Right hindlimb (tissue), 1 donor: ENCODE results near the gene ZNF865.

Experiments used
- DNase-seq: peaks from one replicate; pipeline ENCODE4 v3.0.0-alpha.2; 2018

Gene ZNF865

GRCh38 chr19:55588738-55589137 lies 16.7 kb upstream of the ZNF865 start:
- DNase-seq: no peak

DNA sequence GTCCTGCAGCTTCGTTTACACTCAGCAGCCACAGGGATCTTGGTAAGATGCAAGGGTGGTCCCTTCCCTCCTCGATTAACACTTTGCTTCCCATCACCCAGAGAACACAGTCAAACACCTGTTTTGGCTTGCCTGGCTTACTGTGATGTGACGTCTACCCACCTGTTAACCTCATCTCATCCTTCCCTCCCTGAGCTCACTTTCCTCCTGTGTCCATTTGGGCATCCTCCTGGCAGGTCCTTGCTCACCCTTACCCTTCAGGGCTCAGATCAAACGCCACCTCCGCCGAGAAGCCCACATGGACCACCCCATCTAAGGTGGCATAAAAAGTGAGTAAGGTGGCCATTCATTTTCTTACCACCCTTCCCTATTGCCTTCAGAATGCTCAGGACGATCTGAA lies 15.3 kb upstream of the ZNF865 start:
- peak; percentile 9 for DNase-seq

DNA sequence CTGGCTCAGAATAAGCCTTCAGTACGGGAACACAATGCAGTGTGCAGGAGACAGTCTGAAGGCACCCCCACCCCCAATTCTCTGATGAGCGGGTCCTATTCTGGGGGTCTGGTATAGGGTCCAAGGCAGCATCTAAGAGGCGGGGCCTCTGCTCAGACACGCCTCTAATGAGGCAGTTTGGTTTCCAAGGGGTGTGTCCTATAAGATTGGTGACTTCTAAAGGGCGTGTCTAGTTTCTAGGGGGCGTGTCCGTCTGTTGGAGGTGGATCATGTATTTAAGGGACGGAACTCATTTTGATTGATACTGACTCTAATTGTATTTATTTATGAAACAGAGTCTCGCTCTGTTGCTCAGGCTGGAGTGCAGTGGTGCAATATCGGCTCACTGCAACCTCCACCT lies 14.8 kb upstream of the ZNF865 start:
- DNase-seq: peak; percentile 20

GRCh38 chr19:55591555-55591954 lies 13.9 kb upstream of the ZNF865 start:
- peak; percentile 8 for DNase-seq

DNA sequence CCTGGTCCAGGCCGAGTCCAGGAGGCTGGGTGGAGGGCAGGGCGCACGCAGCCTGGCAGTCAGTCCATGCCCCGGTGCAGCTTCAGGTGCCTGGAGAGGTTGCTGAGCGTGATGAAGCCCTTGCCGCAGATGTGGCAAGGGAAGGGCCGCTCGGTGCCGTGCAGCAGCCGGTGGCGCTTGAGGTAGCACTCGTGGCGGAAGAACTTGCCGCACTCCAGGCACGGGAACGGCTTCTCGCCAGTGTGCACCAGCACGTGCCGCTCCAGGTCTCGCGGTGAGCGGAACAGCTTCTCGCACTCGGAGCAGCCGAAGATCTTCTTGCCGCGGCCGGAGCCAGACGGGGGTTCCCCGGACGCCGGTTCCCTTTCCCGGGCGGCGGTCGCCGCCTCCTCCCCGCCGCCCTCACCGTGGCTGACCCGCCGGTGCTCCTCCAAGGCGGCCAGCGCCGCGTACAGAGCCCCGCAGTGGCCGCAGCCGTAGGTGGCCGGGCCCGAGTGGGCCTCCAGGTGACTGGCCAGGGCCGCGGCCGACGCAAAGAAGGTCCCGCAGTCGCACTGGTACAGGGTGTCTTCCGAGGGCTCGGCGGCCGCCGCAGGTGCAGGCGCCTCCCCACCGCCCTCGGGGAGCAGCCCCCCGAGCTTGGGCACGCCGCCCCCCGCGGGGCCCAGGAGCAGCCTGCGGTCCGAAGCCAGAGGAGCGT lies 12.9 kb upstream of the ZNF865 start:
- DNase-seq: no peak

- peak; percentile 14 for DNase-seq
Observed at GRCh38 chr19:55593096-55593772, 12.2 kb upstream of the ZNF865 start.

- DNase-seq: no peak
Observed at GRCh38 chr19:55594996-55595545, 10.4 kb upstream of the ZNF865 start.

DNA sequence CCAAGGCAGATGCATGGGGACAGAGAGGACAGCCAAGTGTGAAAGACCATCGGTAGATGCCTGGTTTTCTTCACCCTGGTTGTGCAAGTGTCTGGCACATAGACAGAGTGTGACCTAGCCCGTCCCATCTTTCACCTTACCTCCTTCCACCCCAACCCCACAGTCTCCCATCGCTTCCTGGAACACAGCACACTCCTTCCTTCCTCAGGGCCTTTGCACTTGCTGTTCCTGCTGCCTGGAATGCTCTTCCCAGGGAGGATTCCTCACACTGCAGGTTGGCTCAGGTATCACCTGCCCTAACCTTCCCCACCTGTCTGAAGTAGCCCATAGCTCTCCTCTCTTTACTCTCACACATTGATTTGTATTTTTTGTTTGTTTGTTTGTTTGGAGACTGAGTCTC lies 9.1 kb upstream of the ZNF865 start:
- DNase-seq: no peak

GRCh38 chr19:55597501-55597921 lies 7.9 kb upstream of the ZNF865 start:
- DNase-seq: no peak

DNA sequence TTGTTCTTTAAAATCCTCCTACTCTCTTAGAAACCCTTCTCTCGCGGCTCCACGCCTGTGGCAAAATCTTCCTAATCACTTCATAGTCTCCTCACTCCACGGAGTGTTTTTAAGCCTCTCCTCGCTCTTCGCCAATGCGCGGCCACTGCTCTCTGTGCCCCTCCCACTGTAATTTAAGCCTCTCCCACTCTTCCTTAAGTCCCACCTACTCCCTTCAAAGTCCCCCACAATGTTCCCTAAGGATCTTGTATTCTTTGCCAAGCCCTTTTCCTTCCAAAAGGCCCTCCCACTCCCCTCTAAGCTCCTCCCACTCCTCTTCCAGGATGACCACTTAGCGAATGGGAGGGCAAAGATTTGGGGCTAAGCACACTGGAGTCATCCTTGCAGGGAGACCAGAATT lies 7.4 kb upstream of the ZNF865 start:
- no peak for DNase-seq

DNA sequence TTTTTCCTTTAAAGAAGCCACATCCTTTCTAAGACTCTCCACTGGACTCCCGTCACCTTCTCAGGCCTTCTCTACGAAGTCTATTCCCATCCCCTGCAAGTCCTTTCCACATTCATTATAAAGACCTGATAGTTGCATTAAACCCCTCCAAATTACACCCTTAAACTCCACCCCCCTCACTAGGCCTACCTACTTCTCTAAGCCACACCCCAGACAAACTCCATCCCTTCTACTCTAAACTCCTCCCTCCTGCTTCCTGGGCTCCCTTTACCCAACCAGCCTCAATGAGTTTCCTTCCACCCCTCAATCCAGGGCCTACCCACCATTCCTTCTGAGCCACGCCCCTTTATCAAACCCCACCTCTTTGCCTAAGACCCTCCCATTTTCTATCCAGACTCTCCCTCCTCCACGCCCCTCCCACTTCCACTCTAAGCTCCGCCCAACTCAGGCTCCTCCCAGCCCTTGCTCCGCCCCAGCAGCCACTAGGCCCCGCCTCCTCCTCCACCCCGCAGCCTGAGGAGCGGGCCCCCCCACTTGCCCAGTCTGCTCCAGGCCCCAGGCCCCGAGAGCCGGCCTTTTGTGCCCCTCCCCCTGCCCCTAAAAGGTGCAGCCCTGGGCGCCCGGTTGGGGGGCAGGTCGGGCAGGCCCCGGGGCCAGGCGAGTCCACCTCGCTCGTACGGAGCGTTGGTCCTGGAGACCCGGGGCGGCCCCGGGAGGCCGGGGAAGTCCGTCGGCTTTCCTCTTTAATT lies 6.6 kb upstream of the ZNF865 start:
- DNase-seq: peak; percentile 95

- DNase-seq: peak; percentile 100
Observed at GRCh38 chr19:55599468-55599841, 6.0 kb upstream of the ZNF865 start, which contains the start of gene FIZ1. Gene FIZ1, minus strand, starts transcription at chr19:55599517. Its CDS starts 1,652 bp downstream, at chr19:55597865.

DNA sequence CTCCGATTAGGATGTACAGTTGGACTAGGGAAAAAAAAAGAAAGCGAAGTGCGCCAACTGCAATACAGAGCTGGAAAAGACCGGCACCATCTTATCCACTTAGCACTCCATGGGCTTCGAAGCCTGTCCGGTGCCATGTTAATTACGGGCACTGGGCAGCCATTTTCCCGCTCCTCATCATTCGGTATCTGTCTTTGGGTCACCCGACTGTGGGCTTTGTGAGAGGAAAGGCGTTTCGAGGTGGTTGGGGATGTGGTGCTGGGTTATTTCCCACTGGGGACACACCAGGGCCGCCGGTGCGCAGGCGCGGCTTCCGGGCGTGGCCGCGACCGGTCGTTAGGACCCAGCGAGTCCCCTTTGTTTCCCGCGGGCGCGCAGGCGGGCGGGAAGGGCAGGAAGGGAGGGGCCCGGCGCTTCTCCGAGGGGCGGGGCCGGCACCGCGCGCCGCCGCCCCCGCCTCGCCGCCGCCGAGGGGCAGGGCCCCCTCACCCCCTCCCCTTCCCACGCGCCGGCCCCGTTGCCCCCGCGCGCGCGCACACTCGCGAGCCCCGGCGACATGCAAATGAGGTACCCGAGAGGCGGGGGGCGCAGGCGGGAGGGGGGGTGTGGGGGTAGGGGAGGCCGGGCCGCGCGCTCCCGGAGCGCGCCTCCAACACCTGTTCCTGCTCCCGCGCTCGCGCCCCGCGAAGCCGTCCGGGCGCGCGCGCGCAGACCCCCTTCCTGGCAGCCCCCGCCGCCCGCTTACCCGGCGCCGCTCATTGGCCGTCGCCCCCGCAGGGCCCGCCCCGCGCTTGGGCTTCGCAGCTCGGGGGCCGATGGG lies 5.4 kb upstream of the ZNF865 start, which contains the start of gene ZNF524:
ZNF524 (plus strand) TSS at position 447 of the 820 bp plus-strand sequence. CDS start 1,825 bp downstream, outside the sequence.
- peak; percentile 94 for DNase-seq

DNA sequence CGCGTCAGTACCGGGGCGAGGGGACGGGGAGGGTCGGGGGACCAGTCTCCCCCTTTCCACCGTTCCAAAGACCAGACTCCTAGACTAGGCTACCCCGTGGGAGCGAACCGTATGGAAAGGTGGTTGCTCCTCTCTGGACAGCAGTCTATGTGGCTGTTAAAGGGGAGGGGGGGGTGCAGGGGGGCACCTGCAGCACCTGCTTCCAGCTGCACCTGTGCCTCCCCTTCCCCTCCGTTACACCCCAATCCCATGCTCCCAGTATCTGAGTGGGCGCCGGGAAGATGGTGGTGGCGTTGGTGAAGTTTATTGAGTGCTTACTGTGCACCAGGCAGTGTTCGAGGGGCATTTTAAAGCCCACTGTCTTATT lies 4.8 kb upstream of the ZNF865 start:
- DNase-seq: no peak

DNA sequence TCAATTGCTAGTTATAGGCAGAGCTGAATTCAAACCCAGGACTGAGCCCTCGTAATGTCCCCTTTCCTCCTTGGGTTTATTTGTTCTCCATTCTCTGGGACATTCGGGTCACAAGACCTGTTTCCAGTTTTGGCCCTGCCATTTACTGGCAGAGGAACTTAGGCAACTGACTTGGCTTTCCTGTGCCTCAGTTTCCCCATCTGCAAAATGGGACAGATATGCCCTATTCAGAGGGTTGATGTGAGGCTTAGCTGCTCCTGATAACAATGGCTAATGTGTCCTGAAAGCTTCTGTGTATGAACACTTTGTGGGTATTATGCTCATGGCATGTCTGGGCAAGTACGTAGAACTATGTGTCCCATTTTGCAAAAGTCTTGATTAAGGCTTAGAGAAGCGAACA lies 4.4 kb upstream of the ZNF865 start:
- no peak for DNase-seq

- no peak for DNase-seq
Observed at GRCh38 chr19:55602104-55603001, 3.1 kb upstream of the ZNF865 start.

DNA sequence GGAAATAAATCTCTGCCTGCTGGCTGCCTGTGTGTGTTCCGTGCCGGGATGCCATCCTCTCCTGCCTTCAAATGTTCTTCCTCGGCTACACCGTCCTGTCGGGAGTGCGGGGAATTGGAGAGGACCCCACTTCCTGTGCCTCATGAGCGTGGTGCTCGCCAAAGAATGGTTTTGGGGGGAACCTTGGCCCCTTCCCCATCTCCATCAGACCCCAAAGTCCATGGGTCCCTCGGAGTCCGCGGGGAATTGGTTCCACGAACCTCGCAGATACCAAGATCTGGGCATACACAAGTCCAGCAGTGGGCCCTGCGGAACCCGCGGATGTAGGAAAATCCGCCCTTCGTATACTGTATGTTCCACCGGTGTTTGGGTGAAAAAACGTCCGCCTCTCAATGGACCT lies 2.3 kb upstream of the ZNF865 start:
- DNase-seq: no peak

GRCh38 chr19:55603581-55604292 lies 1.7 kb upstream of the ZNF865 start:
- DNase-seq: no peak

DNA sequence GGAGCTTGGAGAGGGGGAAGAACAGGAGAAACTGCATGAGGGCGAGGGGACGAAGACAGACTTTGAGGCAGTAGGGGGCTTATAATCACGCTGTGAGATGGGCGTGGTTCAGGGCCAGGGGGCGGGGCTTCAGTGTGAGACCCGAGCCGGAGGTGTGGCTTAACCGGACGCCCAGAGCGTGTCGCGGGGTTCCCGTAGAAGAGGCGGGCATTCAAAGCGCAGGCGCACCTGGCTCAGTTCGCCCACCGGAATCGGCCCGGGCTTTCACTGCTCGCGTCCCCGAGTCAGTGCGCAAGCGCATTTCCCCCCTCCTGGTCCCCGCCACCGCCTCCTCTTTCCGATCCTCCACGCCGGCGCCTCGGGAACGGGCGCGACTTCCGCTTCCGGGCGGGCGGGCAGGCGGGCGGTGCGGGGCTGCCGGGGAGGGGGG lies 225 bp upstream of the ZNF865 start:
- DNase-seq: peak; percentile 99

GRCh38 chr19:55606471-55606787 lies 982 bp downstream of the ZNF865 start:
- no peak for DNase-seq

DNA sequence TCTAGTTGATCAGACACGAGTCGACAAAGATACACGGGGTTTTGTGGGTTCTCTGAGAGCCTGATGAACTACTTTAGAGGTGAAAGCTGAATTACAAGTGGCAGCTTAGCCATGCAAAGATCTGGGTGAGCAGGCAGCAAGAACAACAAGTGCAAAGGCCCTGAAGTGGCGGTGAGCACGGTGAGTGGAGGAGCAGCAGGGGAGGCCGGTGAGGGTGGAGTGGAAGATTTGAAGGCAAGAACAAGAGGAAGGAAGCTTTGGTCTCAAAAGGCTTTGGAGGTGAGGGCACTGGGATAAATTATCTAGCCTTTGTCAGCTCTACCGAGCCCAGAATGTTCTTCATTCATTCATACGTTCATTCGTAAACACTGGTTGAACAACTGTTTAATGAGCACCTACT lies 1.4 kb downstream of the ZNF865 start:
- no peak for DNase-seq
